D721Med (cell line): ENCODE measurements around the gene TUT1.
"Not testable (repeated sequence)": the region's sequence is repeated elsewhere in the genome, so short reads cannot be mapped to it uniquely, and the experiment has no call there.

Experiments used
- DNase-seq: peaks from one replicate; pipeline ENCODE4 v3.0.0; 2011; ENCODE audit warnings: low spot score; ENCODE audit not compliant: insufficient read length
- FAIRE-seq: peaks from 2 replicates; lab custom pipeline; 2011; peaks lifted over from hg19 to GRCh38; lab: Jason Lieb, UNC
- CTCF ChIP-seq: IDR thresholded peaks from 2 replicates; pipeline ENCODE4 v1.5.1; 2012; ENCODE audit warnings: mild to moderate bottlenecking, control low read depth; ENCODE audit not compliant: insufficient read depth; ENCODE audit errors: missing control alignments

Gene TUT1

GRCh38 chr11:62553080-62553838, 38.1 kb downstream of the TUT1 start:
- FAIRE-seq (no peak), DNase-seq (no peak)

GRCh38 chr11:62552485-62553079, 38.7 kb downstream of the TUT1 start:
- TF ChIP-seq CTCF, result no peak
- no peak for FAIRE-seq
- DNase-seq, result peak; percentile 85

More at GRCh38 chr11:62553080-62553838, 38.1 kb downstream of the TUT1 start:
- no peak for TF ChIP-seq CTCF

GRCh38 chr11:62550478-62550877, 40.8 kb downstream of the TUT1 start:
- not testable (repeated sequence) for DNase-seq, FAIRE-seq

GRCh38 chr11:62548545-62549335, 42.6 kb downstream of the TUT1 start:
- no peak for DNase-seq
- no peak for FAIRE-seq
- TF ChIP-seq CTCF, result no peak

GRCh38 chr11:62547691-62548281, 43.5 kb downstream of the TUT1 start:
- FAIRE-seq (no peak), DNase-seq (no peak)
- no peak for TF ChIP-seq CTCF

- DNase-seq (no peak), FAIRE-seq (no peak)
- no peak for TF ChIP-seq CTCF
Observed at GRCh38 chr11:62546929-62547625, 44.2 kb downstream of the TUT1 start.
